ENCODE data around the gene NAPB.

Gene NAPB

GRCh38 chr20:23369072-23369823, 52.0 kb downstream of the NAPB start:
- no peak for DNase-seq (ENCODE audit: low read depth in 1 of 2, low spot score in 1 of 2)

- DNase-seq (ENCODE audit: low read depth in 1 of 2, low spot score in 1 of 2) = no peak
Observed at GRCh38 chr20:23368316-23369071, 52.8 kb downstream of the NAPB start.

- DNase-seq (ENCODE audit: low read depth in 1 of 2, low spot score in 1 of 2) = no peak
Observed at GRCh38 chr20:23367770-23368169, 53.5 kb downstream of the NAPB start.

- DNase-seq (ENCODE audit: low read depth in 1 of 2, low spot score in 1 of 2) = no peak
Observed at GRCh38 chr20:23366384-23366783, 54.9 kb downstream of the NAPB start.

GRCh38 chr20:23365390-23366165, 55.7 kb downstream of the NAPB start:
- no peak for DNase-seq (ENCODE audit: low read depth in 1 of 2, low spot score in 1 of 2)

- DNase-seq (ENCODE audit: low read depth in 1 of 2, low spot score in 1 of 2) = no peak
Observed at GRCh38 chr20:23363257-23363649, 58.0 kb downstream of the NAPB start.

- DNase-seq (ENCODE audit: low read depth in 1 of 2, low spot score in 1 of 2) = no peak
Observed at GRCh38 chr20:23362392-23363256, 58.7 kb downstream of the NAPB start.

- peak; percentile 95 to 98 for DNase-seq (ENCODE audit: low read depth in 1 of 2, low spot score in 1 of 2)
Observed at GRCh38 chr20:23361476-23362391, 59.6 kb downstream of the NAPB start, which contains the start of gene GZF1. Gene GZF1, plus strand, starts transcription at chr20:23362182. Its CDS starts 2,202 bp downstream, at chr20:23364384.

- no peak for DNase-seq (ENCODE audit: low read depth in 1 of 2, low spot score in 1 of 2)
Observed at GRCh38 chr20:23361119-23361475, 60.2 kb downstream of the NAPB start.

- no peak for DNase-seq (ENCODE audit: low read depth in 1 of 2, low spot score in 1 of 2)
Observed at GRCh38 chr20:23360531-23360930, 60.8 kb downstream of the NAPB start.

GRCh38 chr20:23358923-23359593, 62.2 kb downstream of the NAPB start:
- DNase-seq (ENCODE audit: low read depth in 1 of 2, low spot score in 1 of 2) = no peak

- DNase-seq (ENCODE audit: low read depth in 1 of 2, low spot score in 1 of 2) = no peak
Observed at GRCh38 chr20:23358563-23358906, 62.8 kb downstream of the NAPB start.

- peak; percentile 99 to 100 for DNase-seq (ENCODE audit: low read depth in 1 of 2, low spot score in 1 of 2)
Observed at GRCh38 chr20:23357767-23358562, 63.3 kb downstream of the NAPB start.

GRCh38 chr20:23356203-23356602, 65.1 kb downstream of the NAPB start:
- DNase-seq (ENCODE audit: low read depth in 1 of 2, low spot score in 1 of 2) = no peak

- peak; percentile 33 to 54 for DNase-seq (ENCODE audit: low read depth in 1 of 2, low spot score in 1 of 2)
Observed at GRCh38 chr20:23350904-23351838, 70.1 kb downstream of the NAPB start.

GRCh38 chr20:23350196-23350903, 70.9 kb downstream of the NAPB start, which contains the start of gene NXT1:
Gene NXT1, plus strand, starts transcription at chr20:23350791. Its CDS starts 3,251 bp downstream, at chr20:23354042.
- peak; percentile 91 to 96 for DNase-seq (ENCODE audit: low read depth in 1 of 2, low spot score in 1 of 2)
